ENCODE results near the gene DYNC1LI1. TPM values are rescaled to one million over a fixed set of nuclear protein-coding genes. Genes with fewer than 3 reads are reported as not detected.

Gene DYNC1LI1
- total RNA-seq, 1 donor from 2014 or later = 69.2 TPM

DNA sequence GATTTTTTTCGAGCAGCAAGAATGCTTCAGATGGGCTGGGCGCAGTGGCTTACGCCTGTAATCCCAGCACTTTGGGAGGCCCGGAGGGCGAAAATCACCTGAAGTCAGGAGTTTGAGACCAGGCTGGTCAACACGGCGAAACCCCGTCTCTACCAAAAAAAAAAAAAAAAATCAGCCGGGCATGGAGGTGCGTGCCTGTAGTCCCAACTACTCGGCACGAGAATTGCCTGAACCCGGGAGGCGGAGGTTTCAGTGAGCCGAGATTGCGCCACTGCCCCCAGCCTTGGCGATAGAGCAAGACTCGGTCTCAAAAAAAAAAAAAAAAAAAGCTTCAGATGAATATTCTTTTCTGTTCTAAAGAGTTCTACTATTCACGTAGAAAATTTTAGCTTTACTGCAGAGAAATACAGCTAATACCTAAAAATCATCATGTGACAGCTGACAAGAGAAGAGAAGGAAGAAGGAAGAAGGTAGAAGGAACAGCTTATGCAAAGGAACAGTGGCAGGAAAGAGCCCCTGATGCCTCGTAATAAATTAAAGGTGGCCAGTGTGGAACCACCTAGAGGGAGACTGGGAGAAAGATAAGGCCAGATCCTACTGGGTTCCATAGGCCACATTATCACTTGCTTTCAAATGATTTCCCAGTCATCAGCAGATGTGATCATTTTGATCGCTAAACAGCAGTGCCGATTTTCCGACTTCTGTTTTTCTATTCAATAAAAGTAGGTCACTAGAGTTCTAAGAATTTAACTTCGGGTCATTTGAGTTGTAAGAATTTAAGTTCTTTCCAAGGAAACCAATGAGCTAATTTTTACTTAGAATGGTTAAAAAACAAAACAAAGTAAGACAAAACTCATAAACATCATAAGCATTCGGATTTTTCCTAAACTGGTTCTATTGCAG, 69.5 kb downstream of the DYNC1LI1 start:
- no peak for DNase-seq (ENCODE audit: low spot score)
- Mint-ChIP-seq H3K9me3 (ENCODE audit: low read depth) (no peaks in the 10 kb centered on the region), H3K27ac (ENCODE audit: unreplicated experiment) (peak overlapping the region; percentile 50), H3K4me3 (ENCODE audit: unreplicated experiment) (peak overlapping the region; percentile 91), H3K4me1 (ENCODE audit: low read depth) (peaks cover 28% of the 10 kb centered on the region), H3K27me3 (ENCODE audit: low read depth) (no peaks in the 10 kb centered on the region), H3K36me3 (ENCODE audit: low read depth) (peaks cover 6% of the 10 kb centered on the region)
- TF ChIP-seq, protein P1, sequence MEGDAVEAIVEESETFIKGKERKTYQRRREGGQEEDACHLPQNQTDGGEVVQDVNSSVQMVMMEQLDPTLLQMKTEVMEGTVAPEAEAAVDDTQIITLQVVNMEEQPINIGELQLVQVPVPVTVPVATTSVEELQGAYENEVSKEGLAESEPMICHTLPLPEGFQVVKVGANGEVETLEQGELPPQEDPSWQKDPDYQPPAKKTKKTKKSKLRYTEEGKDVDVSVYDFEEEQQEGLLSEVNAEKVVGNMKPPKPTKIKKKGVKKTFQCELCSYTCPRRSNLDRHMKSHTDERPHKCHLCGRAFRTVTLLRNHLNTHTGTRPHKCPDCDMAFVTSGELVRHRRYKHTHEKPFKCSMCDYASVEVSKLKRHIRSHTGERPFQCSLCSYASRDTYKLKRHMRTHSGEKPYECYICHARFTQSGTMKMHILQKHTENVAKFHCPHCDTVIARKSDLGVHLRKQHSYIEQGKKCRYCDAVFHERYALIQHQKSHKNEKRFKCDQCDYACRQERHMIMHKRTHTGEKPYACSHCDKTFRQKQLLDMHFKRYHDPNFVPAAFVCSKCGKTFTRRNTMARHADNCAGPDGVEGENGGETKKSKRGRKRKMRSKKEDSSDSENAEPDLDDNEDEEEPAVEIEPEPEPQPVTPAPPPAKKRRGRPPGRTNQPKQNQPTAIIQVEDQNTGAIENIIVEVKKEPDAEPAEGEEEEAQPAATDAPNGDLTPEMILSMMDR (IDR thresholded peaks at IDR 0.05) = no peak

DNA sequence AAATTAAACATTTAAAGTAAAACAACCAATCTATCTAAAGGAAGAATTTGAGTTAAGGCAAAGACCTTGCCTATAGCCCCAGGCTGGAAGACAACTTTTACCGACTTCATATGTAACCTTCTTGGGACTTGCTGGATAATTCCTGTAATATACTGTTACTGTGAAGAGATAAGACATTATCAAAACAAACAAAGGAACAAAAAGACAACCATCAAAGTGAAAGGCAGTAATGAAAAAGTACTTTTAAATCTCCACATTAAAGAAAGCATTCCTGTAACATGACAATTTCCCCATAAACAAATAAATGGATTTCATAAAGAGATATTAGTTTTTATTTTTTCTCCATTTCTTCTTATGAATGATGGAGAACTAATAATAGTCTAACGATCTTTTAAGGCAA, 70.4 kb downstream of the DYNC1LI1 start:
- Mint-ChIP-seq H3K36me3 (ENCODE audit: low read depth) (peaks cover 6% of the 10 kb centered on the region), H3K9me3 (ENCODE audit: low read depth) (no peaks in the 10 kb centered on the region), H3K4me1 (ENCODE audit: low read depth) (peaks cover 28% of the 10 kb centered on the region), H3K4me3 (ENCODE audit: unreplicated experiment) (peak overlapping the region; percentile 91), H3K27ac (ENCODE audit: unreplicated experiment) (no peak overlapping the region), H3K27me3 (ENCODE audit: low read depth) (no peaks in the 10 kb centered on the region)
- no peak for DNase-seq (ENCODE audit: low spot score)
- TF ChIP-seq, protein P1 (IDR thresholded peaks at IDR 0.05) = no peak

DNA sequence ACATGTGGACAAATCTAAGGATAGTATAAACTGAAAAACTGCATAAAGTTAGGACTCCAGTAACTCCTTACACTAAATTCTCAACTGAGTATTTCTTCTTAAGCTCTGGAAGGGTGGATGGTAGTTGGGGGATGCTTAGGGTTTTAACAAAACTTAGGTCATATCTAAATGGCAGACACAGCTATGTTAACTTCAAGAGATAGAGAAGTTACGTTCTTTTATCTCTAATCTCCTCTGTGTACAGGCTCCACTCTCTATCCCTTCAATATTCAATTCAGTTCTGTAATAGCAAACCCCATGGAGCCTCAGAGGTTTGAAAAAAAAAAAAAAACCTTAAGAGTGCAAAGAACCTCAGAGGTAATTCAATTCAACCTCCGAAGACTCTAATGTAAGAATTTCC, 71.1 kb downstream of the DYNC1LI1 start:
- no peak overlapping the region for H3K27ac Mint-ChIP-seq (ENCODE audit: unreplicated experiment)
- no peak overlapping the region for H3K4me3 Mint-ChIP-seq (ENCODE audit: unreplicated experiment)
- DNase-seq (ENCODE audit: low spot score) = no peak
- H3K27me3 Mint-ChIP-seq (ENCODE audit: low read depth) = no peaks in the 10 kb centered on the region
- TF ChIP-seq, protein P1 (IDR thresholded peaks at IDR 0.05) = no peak
- H3K4me1 Mint-ChIP-seq (ENCODE audit: low read depth) = peaks cover 28% of the 10 kb centered on the region
- no peaks in the 10 kb centered on the region for H3K9me3 Mint-ChIP-seq (ENCODE audit: low read depth)
- H3K36me3 Mint-ChIP-seq (ENCODE audit: low read depth) = peaks cover 6% of the 10 kb centered on the region

DNA sequence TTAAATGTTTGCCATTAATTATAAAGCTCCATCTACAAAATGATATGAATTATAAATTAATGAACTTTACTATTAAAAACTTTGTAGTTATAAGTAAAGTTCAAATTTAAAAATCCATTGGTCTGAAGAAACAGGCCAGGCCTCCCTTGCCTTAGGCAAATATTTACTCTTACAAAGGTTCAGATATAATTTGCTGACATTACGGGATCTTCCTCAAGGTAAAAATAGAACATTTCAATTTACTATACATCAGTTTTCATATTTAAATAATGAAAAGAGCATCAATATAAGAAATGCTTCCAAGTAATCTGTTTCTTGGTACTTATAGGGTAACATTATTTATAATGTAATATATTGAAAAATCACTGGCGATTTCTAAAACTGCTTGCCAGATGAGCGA, 71.7 kb downstream of the DYNC1LI1 start:
- peaks cover 6% of the 10 kb centered on the region for H3K36me3 Mint-ChIP-seq (ENCODE audit: low read depth)
- H3K9me3 Mint-ChIP-seq (ENCODE audit: low read depth) = no peaks in the 10 kb centered on the region
- no peaks in the 10 kb centered on the region for H3K27me3 Mint-ChIP-seq (ENCODE audit: low read depth)
- H3K27ac Mint-ChIP-seq (ENCODE audit: unreplicated experiment) = no peak overlapping the region
- H3K4me3 Mint-ChIP-seq (ENCODE audit: unreplicated experiment) = no peak overlapping the region
- H3K4me1 Mint-ChIP-seq (ENCODE audit: low read depth) = peaks cover 28% of the 10 kb centered on the region
- DNase-seq (ENCODE audit: low spot score) = no peak
- TF ChIP-seq, protein P1 (IDR thresholded peaks at IDR 0.05) = no peak

DNA sequence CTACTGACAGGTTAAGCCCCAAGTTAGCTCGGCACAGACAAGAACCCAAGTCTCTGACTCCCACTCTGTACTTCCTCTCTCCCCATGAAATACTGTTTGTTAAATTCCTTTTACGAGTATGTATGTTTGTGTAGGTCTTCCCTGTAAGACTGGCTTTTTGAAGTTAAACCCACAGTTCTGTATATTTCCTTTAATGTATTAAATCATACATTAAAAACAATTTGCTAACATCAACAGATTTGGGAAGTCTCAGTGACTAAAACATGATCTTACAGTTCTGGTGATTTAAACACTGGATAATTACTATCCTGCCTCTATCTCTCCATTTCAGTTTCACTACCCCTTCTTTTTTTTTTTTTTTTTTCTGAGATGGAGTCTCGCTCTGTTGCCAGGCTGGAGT, 72.4 kb downstream of the DYNC1LI1 start:
- Mint-ChIP-seq H3K27me3 (ENCODE audit: low read depth) (no peaks in the 10 kb centered on the region), H3K9me3 (ENCODE audit: low read depth) (no peaks in the 10 kb centered on the region), H3K4me1 (ENCODE audit: low read depth) (peaks cover 26% of the 10 kb centered on the region), H3K36me3 (ENCODE audit: low read depth) (peaks cover 6% of the 10 kb centered on the region), H3K4me3 (ENCODE audit: unreplicated experiment) (no peak overlapping the region), H3K27ac (ENCODE audit: unreplicated experiment) (no peak overlapping the region)
- DNase-seq (ENCODE audit: low spot score) = no peak
- TF ChIP-seq, protein P1 (IDR thresholded peaks at IDR 0.05) = no peak

Data from chondrocyte (in vitro differentiated cells).